ENCODE measurements around the gene ZAP70.
A peak's percentile ranks its signal among the peaks of the same experiment; 100 is the strongest.

ZAP70 gene

DNA sequence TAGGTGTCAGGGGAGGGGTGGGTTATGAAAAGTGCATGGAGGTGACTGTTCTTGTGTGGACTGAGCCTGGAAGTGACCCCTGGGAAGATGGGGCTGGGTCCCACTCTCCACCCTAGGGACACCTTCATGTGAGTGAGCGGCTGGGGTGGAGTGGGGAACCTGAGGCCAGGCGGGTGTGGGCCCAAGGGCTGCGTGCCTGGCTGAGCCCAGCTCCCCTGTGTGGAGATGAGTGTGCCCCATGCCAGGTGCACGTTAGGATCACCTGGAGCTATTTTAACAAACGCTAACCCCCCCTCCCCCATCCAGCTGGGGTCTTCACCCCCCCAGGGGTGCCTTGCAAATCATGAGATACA lies 26.5 kb downstream of the ZAP70 start:
- TF ChIP-seq, protein P1, sequence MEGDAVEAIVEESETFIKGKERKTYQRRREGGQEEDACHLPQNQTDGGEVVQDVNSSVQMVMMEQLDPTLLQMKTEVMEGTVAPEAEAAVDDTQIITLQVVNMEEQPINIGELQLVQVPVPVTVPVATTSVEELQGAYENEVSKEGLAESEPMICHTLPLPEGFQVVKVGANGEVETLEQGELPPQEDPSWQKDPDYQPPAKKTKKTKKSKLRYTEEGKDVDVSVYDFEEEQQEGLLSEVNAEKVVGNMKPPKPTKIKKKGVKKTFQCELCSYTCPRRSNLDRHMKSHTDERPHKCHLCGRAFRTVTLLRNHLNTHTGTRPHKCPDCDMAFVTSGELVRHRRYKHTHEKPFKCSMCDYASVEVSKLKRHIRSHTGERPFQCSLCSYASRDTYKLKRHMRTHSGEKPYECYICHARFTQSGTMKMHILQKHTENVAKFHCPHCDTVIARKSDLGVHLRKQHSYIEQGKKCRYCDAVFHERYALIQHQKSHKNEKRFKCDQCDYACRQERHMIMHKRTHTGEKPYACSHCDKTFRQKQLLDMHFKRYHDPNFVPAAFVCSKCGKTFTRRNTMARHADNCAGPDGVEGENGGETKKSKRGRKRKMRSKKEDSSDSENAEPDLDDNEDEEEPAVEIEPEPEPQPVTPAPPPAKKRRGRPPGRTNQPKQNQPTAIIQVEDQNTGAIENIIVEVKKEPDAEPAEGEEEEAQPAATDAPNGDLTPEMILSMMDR (conservative IDR thresholded peaks at IDR 0.05; ENCODE audit: low read depth): no peak
- POLR2A ChIA-PET (ENCODE audit: low non-redundant PET): no interaction called here
- DNase-seq (ENCODE audit: low spot score): no peak
- CTCF ChIA-PET: interaction anchor here (0.6 to 2.0 kb wide), 4 partner anchors 9 to 16 kb away, joined by 3 to 5 read pairs (median 3); no protein-coding TSS in a partner anchor
- H3K27ac ChIP-seq: no peak overlapping the region

DNA sequence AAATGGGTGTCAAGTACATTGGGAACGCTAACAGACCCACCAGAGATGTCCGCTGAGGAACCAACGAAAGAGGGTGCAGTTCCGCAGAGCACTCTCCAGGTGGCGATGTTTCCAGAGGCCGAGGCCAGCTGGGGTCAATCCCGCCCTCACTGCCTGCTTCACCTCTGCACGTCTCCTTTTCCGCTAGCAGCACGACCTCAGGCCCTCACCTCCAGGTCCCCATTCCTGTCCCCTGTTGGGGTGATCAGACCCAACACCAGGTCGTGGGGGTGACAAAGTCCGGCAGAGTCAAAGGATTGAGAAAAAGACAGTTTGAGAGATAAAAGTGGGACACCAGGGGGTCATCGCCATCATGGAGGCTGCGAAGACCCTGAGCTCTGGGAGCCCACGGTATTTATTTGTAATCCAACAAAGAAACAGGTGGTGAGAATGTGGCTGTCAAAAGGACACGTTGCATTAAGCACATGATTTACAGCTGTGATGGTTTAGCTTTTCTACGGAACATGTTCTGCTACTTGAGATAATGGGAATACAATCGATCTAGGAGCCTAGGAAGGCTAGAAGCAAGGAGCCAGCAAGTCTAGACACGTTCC lies 27.3 kb downstream of the ZAP70 start:
- peak; percentile 36 for DNase-seq (ENCODE audit: low spot score)
- ChIA-PET CTCF (interaction anchor here (0.6 to 2.0 kb wide), 6 partner anchors 12 to 150 kb away, joined by 3 to 5 read pairs (median 3); no protein-coding TSS in a partner anchor), POLR2A (ENCODE audit: low non-redundant PET) (no interaction called here)
- TF ChIP-seq, protein P1 (conservative IDR thresholded peaks at IDR 0.05; ENCODE audit: low read depth): peak; percentile 57
- H3K27ac ChIP-seq: no peak overlapping the region

DNA sequence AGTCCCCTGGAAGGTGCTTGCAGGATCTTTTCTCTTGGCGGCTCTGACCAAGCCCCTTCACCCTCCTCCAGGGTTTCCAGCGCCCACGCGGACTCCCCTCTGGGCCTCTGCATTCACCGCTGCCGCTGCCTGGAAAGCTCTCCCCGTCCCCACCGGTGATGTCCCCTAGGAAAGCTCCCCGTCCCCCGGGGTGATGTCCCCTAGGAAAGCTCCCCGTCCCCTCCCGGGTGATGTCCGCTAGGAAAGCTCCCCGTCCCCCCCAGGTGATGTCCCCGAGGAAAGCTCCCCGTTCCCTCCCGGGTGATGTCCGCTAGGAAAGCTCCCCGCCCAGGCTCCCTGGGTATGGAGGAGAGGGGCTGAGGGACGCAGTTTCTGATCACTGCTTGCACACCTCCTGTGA lies 27.9 kb downstream of the ZAP70 start:
- TF ChIP-seq, protein P1 (conservative IDR thresholded peaks at IDR 0.05; ENCODE audit: low read depth): no peak
- no peak for DNase-seq (ENCODE audit: low spot score)
- CTCF ChIA-PET: interaction anchor here (0.6 to 2.0 kb wide), 6 partner anchors 11 to 151 kb away, joined by 3 to 5 read pairs (median 3); no protein-coding TSS in a partner anchor
- no peak overlapping the region for H3K27ac ChIP-seq
- POLR2A ChIA-PET (ENCODE audit: low non-redundant PET): no interaction called here

DNA sequence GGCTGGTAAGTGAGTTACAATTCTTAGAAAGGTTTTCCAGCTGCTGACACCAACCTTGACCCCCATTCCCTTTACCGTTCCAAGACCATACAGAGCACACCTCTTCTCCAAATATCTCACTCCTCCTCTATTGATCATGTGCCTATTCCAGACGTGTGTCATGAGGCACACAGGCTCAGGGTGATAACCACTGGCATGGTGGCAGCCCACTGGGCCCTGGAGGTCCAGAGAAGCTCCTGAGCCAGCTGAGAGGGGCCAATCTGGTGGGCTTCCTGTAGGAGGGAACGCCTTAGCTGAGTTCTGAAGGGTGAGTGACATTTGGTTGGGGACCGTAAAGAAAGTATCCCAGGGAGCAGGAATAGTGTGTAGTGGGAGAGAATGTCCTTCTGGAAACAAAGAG lies 28.3 kb downstream of the ZAP70 start:
- CTCF ChIA-PET: interaction anchor here (0.6 to 2.0 kb wide), 5 partner anchors 11 to 151 kb away, joined by 3 to 5 read pairs (median 3); no protein-coding TSS in a partner anchor
- TF ChIP-seq, protein P1 (conservative IDR thresholded peaks at IDR 0.05; ENCODE audit: low read depth): no peak
- H3K27ac ChIP-seq: no peak overlapping the region
- no peak for DNase-seq (ENCODE audit: low spot score)
- POLR2A ChIA-PET (ENCODE audit: low non-redundant PET): no interaction called here

DNA sequence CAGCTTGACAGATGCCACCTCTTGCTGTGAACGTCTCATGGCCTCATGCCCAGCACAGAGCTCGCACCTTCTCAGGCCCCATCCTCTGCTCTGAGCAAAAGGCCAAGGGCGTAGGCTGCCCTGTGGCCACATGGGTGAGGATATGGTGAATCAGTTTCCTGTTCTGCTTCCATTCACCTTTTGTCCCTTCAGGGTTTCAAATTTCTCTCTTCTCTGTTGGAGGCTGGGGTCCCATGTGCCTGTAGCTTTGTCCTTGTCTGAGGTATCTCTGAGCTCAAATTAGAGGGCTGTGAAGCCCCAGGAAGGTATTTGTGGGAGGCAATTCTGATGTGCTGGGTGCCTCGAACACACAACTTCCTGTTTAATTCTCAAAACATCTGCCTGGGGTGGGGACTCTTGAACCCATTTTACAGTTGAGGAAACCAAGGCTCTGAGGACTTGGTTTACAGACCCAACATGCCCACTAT lies 29.0 kb downstream of the ZAP70 start:
- TF ChIP-seq, protein P1 (conservative IDR thresholded peaks at IDR 0.05; ENCODE audit: low read depth): no peak
- CTCF ChIA-PET: interaction anchor here (0.7 to 1.3 kb wide), 2 partner anchors 9 to 180 kb away, joined by 3 to 4 read pairs; no protein-coding TSS in a partner anchor
- no peak overlapping the region; the same call in 1 of the 2 replicates for H3K27ac ChIP-seq
- DNase-seq (ENCODE audit: low spot score): no peak
- POLR2A ChIA-PET (ENCODE audit: low non-redundant PET): no interaction called here

DNA sequence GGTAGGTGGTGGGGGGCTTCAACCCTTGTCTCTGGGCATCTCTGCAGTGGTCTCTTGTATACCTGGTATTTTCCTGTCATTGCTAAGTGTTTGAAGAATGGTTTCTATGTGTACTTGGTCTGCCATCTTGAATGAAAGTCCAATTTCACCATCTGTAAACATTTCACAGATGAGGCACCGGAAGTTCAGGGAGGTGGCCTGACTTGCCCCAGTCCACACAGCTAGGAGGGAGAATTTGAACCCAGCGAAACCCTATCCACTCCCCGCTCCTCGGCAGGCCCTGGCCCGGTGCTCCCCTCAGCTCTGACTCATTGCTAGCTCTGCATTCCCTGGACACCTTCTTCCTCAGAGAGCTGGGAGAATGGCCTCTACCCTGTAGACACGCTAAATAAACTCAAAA lies 30.5 kb downstream of the ZAP70 start:
- TF ChIP-seq, protein P1 (conservative IDR thresholded peaks at IDR 0.05; ENCODE audit: low read depth): no peak
- no peak overlapping the region for H3K27ac ChIP-seq
- ChIA-PET POLR2A (ENCODE audit: low non-redundant PET) (no interaction called here), CTCF (interaction anchor here (1.1 kb wide), 1 partner anchor 154 kb away, joined by 3 read pairs; no protein-coding TSS in a partner anchor)
- DNase-seq (ENCODE audit: low spot score): no peak

All from RWPE1 (cell line).